HG03108 (cell line): ENCODE data around the gene C16orf96.
A peak's percentile ranks its signal among the peaks of the same experiment; 100 is the strongest.

Source experiments
- ATAC-seq: cut with Tn5 transposase; IDR thresholded peaks from one replicate; pipeline ENCODE4 v1.9.1; 2021; ENCODE audit warnings: moderate library complexity; ENCODE audit not compliant: unreplicated experiment

C16orf96 gene

DNA sequence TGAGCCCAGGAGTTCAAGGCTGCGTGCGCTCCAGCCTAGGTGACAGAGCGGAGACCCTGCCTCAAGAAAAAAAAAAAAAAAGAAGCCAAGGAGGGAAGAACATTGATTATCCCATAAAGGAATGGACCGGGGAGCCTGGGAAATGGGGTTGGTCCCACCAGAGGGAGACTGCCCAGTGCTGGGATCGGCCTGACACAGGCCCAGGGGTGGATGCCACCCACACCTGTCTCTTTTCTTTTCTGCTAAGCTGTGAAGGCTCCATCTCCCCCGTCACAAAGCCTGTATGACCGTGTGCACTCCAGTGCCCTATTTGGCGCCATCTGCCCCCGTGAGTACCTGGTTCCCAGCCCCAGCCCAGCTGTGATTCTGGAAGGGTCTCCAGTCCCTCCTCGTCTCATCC lies 42.9 kb downstream of the C16orf96 start:
- no peak for ATAC-seq

DNA sequence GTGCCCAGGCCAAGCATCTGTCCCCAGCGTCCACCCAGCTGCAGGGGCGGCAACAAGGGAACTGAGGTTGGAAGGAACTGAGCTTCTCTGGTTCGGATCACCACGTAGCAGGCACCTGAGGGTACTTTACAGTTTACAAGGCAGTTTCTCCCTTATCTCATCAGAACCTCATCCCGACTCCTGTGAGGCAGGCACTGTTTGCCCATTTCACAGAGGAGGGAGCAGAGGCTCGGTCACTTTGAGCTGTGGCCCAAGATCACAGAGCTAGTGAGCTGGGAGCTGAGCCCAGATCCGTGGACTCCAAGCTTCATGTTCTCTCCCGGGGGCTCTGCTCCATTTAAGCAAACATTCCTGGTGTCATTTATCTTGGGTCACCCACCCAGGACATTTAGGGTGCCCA lies 43.4 kb downstream of the C16orf96 start:
- no peak for ATAC-seq

DNA sequence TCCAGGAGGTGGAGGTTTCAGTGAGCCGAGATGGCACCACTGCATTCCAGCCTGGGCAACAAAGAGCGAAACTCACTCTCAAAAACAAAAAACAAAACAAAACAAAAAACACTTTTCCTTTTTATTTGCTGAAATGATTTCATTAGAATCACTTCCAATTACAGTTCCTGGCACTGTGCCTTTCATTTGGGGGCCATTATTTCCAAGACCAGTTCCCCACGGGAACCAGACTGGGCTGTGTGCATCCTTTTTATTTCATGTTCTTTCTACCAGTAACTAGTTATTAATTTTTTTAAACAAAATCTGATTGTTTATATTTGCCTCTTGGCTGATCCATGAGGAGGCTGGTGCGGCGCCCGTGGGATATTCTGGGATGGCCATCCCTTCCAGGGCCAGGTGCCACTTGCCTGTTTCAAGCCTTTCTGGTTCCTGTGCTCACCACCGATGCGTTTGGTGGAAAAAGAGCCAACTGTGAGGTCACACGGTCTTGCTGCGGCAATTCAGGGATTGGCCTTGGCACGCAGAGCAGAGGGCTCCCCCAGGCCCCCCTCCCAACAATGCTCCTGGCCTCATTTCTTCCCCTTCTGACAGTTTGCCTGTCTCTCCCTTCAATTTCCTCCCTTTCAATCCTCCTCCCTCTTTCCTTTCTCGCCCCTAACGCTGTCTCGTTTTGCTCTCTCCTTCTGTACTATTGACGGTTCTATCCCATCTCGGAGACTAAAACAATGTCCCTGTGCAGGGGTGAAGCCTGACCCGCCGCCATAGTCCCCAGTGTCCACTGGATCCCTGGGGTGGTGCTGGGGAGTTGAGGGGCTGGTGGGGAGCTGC lies 45.1 kb downstream of the C16orf96 start:
- no peak for ATAC-seq

DNA sequence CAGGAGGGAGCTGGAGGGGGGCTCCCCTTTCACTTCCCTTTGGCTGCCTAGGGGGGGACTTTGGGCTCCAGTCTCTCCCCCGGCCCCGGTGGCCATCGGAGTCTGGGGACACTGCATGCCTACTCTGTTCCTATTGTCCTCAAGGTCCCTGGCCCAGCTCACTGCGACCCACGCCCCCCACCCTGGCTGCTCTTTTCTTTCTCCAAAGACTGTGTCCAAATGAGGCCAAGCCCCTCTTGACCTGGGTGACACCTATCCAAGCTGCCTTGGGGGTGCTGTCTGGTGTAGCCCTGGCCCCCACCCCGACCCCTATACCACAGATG lies 45.7 kb downstream of the C16orf96 start:
- no peak for ATAC-seq

DNA sequence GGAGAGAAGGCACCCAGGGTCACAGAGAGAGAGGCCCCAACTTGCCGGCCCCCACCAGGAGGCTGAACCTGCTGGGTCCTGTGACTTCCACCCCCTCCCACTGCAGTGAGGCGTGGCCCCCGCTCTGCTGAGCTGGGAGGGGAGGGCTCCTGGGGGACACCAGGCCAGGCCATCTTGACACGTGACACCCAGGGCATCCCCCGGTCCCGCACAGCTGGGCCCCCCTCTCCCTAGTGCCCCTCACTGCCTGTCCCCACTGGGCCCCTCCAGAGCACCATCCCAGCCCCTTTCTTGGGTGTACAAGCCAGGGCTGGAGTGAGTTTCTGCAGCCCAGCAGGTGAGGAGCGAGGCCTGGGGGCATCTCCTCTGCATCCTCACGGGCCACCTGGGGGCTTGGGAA lies 46.2 kb downstream of the C16orf96 start:
- ATAC-seq: no peak

DNA sequence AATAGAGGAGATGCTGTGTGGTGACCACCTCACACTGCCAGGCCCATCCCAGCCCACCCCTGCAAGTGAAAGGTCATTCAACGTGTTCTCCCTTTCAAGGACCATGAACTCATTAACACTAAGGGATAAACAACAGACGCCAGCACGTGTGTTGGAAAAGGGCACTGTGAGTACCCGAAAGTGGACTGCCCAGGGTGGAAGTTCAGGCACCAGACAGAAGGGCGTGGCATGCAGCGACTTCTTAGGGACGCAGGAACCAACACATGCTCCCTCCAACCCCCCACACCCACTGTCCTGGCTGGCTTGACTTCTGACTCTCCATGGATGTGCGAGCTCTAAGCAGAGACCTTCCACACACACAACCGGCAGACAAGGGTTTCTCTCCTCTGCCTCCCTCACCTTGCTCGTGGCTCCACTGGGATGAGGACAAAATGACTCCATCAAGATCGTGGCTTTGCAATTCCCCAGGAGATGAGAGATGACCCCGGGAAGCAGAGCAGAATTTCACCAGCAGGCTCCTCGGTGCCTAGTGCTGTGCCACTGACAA lies 47.6 kb downstream of the C16orf96 start:
- ATAC-seq: no peak

DNA sequence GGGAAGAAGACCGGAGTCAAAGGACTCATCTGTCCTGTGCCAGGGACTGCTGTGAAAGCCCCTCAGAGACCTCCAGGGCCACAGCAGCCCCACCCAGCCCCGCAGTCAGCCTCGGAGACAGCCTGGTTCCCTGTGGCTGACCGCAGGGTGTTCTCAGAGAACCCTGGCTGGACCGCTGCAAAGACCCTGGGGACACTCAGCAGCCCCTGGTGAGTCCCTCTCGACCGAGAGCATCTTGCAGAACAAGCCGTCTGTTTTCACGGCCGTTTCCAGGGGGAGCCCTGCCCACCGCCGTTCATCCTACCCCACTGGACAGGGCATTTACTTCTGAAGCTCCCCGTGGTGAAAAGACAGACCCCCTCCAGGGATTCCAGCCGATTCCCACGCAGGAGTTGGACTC lies 48.3 kb downstream of the C16orf96 start:
- no peak for ATAC-seq

DNA sequence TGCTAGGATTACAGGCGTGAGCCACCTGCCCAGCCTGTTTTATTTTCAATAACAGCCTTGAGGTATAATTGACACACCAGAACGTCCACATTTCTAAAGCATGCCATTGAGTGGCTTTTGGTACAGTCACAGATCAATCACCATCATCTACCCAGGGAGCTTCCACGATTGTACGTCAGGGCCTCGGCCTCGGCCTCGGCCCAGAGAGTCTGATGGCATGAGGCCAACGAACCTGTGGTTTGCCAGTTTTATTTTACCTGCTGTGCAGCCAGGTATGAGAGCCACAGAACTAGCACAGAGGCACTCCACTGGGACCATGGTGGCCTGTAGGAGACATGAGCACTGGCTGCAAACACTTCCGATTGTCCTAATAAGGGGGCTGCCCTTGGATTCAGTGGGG lies 50.2 kb downstream of the C16orf96 start:
- no peak for ATAC-seq

DNA sequence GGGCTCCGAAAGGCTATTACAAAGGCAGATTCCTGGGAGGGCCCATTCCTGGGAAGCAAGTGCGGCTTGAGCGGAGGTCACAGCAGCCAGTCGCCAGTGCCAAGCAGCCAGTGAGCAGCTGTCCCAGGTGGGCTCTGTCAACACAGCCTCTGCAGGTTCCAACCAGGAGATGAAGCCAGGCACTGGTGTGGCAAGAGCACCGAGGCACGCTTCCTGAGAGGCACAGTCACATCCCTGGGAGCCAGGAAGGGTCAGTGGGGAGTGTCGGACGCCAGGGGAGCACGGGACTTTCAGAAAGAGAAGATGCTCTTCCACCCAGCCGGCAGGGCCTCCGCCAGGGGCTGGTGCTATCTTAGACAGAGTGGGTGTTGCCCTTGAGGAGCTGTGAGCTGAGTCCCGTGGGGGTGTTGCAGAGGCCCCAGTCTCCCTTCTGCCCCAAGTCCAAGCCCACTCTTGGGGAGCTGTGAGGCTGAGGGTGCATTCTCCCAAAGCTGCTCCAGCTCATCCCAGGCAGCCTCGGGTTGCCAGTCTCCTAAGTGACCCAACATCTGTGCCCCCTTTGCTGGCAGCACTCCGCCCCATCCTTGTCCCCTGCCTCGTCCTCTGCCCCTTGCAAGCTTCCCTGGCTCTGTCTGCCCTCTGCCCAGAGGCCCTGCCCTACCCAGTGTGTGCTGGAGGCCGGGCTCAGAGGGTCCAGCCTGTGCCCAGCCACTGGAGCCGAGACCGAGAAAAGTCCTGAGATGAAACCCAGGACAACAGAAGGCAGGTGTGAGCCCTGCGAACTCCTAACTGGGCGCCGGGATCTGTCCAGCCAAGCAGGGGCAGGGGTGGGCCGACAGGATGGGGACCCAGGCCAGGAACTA lies 51.9 kb downstream of the C16orf96 start:
- no peak for ATAC-seq

DNA sequence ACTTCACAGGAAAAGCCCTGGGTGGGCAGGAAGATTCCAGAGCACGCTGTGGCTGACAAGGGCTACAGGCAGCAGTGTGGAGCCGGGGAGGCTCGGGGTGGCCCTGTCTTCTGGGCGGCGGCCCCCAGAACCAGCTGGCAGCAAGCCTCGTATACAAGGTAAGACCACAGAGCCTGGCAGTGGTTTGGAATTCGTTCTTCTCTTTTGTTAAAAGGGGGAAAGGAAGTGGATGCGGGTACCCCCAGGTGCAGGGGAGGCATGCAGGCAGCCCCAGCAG lies 52.5 kb downstream of the C16orf96 start:
- ATAC-seq: no peak

DNA sequence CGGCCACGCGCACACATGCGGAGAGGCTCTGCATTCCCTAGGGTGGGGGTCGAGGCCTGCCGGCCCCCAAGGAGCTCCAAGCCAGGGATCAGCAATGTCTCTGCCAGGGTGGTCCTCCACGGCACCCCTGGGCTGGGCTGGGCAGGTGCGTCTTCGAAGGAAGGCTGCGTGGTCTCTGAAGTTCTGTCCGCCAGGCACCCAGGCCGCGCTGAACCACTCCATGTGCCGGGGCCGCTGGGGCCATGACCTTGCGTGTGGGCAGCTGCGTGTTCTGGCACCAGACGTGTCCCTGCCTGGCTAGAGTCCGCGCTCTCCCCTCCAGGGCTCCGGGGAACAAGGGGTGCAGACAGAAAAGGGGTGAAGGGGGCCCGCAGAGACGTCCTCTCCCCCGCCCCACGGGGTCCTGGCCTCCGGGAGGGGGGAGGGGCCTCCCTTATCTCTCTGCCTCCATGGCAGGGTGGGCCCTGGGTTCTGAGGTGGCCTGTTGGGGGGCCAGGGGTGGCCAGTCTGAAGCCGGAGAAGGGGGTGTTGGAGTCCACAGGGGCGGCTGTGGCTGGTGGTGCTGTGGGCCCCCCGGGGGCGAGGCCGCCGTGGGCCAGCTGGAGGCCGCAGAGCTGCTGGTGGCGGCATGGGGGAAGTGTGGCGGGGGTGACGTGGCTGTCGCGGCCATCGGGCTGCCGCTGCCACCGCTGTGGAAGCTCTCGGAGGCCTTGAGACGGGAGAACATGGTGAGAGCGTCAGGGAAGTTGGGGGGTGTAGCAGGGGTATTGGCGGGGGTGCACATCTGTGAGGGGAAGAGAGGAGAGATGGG lies 53.3 kb downstream of the C16orf96 start:
- ATAC-seq: no peak

DNA sequence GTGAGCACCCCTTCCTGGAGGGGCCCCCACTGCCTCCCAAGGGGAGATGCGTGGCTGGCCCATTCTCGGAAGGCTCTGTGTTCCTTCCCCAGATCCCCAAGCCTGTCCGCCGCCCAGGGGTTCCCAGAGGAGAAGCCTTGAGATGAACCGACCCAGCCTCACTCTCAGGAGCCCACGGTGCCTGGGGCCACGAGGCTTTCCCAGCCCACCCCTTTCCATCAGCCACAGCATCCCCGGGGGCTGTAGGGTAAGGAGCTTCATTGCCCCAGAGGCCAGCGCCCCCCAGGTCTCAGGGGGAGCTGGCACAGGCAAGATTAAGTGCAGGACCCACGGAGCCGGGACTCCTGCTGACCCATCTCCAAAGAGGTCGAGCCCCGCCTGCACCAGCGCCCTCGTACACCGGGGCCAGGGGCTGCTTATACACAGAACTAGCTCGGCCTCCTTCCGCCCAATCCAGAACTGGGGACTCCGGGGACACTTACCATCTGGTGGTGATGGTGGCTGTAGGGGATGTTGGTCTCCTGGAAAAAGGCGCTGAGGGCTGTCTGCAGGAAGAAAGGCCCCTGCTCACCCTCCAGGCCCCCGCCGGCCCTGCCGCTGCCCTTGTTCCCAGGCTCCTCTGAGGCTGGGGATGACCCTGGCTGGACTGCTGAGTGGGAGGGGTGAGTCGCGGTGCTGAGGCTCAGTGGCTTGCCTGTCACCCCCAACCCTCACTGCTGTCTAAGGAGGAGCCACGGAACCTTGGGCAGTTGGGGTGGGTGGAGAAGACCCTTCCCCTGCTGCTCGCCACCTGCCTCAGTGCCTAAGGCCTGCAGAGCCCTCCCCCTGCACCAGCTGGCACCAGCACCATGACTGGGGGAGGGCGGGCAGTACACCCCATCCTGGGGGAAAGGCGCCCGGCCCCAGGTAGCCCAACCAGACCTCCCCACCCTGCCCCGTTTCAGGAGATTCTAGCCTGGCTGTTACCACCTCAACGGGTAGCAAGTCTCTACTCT lies 54.2 kb downstream of the C16orf96 start:
- ATAC-seq: no peak

DNA sequence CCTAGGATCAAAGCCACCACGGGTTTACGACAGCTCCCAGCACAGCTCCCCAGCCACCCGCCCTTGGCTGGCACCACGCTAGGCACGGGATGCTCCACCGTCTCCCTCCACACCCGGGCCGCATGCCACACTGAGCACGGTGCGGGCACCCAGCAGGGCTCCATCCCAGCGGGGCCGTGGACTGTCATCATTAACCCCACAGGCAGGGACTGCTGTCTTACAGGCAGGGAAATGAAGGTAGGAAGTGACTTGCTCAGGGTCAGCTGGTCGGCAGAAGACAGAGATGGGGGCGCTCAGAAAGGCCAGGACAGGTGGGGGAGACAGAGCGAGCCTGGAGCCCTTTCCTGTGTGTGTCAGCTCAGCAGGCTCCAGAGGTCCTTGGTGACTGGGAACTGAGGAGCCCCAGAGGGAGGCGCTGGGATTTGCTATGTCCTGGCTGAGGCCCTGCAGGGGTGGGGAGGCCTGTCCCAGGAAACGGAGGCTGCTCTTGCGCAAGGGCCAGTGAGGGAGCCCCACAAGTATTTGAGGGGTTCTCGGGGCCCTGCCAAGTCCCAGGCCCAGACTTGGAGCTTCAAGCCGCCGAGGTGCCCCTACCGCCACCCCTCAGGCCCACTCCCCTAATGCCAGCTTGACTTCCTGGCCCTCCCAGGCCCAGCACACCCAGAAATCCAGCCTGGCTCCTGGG lies 55.3 kb downstream of the C16orf96 start:
- no peak for ATAC-seq

DNA sequence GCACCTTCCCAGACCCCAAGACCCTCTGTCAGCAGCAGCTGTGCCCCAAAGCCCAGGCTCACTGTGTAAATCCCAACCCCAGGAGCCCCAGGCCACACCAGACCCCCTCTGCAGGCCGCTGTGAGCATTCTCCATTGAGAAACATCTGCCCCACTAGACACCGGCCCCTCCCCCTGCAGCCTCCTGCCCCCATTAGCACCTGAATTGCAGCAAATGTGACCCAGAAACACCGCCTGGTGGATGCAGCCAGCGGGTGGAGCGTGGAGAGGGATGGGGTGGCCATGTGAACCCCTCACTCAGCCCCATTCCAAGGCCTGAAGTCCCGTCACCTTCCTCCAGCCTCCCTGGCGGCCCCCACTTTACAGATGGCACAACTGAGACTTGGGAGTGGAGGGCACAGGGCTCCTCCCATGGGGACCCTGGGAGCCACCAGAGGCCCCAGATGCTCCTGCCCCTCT lies 56.4 kb downstream of the C16orf96 start:
- ATAC-seq: no peak

DNA sequence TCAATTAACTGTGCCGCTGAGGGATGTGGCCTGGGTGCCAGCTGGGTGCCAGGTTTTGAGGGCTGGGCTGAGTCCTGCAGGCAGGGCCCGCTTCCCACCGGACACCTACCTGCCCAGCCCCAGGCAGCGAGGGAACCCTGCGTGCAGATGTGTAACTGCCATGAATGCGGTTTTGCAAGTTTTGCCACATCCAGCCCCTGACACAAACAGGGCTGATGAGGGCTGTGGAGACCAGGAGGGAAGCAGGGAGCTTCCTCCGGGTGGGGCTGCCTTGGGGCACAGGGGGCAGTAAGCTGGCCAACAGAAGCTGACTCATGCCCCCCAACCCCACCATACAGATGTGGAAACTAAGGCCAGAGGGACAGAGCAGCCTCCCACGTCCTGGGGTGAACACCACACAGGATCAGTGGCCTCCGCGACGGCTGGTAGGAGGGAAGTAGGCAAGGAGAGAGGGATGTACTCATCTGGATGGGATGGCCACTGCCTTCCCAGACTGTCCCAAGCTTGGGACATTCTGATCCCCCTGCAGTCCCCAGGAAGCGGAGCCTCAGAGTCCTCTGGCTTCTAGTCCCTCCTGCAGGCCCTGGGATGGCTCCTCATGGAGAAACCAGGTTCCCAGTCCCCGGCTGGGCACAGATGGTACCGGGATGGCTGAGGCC lies 57.0 kb downstream of the C16orf96 start:
- ATAC-seq: no peak

DNA sequence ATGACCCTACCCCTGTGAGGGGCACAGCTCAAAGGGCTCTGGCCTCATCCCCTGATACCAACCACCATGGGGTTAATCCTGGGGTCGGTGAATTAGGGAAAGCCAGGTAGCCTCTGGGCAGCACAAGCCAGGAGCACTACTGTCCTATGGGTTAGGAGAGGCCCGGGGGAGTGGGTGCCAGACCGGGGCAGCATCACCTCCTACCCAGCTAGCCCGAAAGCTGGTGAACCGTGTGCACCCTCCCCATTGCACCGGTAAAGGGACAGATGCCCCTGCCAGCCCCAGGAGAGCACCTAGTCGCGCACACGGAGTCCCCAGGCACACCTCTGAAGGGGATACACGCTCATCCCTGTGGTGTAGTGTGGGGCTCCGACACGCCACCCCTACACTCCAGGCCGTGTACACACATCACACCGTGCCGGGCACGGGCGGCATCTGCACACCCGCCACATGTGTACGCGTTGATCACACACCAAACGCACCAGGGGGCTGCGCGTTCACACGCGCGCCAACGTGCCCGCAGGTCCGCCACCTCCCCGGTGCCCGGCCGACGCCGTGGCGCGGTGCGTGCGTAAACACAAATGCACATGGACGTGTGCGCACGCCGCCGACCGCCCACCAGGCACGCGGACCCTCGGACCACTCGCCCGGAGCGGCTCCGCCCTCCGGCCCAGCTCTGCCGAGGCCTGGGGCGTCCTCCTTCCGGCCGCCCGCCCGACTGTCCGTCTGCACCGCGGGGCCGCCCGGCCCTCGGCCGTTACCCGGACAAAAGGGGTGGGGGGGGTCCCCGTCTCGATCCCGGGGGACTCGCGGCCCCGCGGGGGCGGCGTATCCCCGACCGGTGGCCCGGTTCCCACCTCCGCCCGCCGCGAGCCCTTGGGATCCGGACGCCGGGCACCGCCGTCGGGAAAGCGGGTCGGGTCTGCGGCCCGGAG lies 57.8 kb downstream of the C16orf96 start:
- no peak for ATAC-seq

DNA sequence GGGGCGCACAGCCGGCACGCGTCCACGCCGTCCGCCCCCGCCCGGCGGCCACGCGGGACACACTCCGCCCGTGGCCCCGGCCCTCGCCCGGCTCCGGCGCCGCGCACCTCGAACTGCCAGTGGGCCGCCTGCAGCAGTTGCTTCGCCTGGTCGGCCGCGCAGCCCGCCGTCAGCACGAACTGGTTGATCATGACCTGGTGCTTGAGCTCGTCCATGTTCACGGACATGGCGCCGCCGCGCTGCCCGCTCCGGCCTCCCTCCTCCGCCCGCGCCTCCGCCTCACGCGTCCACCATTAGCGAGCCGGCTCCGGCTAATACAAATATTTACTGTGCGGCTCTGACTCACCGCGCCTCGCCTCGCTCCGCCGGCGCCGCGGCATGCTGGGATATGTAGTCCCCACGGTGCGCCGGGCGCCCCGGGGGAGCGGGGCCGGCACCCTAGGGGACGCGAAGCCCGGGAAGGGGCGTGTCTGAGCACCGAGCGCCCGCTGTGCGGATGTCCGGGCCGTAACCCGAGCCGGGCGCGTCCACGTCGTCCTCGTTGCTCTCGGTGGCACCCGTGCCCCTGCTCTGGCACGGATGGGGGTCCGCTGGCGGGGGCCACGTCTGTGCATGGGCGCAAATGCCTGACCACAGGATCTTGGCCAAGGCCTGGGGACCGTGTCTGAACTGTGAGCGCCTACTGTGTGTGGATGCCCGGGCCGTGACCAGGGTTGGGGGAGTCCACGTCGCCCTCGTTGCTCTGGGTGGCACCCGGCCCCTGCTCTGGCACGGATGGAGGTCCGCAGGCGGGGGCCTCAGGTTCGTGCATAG lies 58.6 kb downstream of the C16orf96 start, which contains the start of gene UBALD1:
Gene UBALD1 (minus strand): TSS at position 318 of the 813 bp plus-strand sequence. CDS start 91 bp downstream, at position 227.
- ATAC-seq: peak; percentile 68
